Ammon's horn (tissue), 1 donor: Measurements from ENCODE around the gene TMEM132C.
A peak's percentile ranks its signal among the peaks of the same experiment; 100 is the strongest.

Source experiments
- DNase-seq: peaks from one replicate; pipeline ENCODE4 v3.0.0-alpha.2; 2016; ENCODE audit warnings: low spot score

TMEM132C gene

GRCh38 chr12:128418944-128419343 lies 152.0 kb downstream of the TMEM132C start:
- DNase-seq = no peak

DNA sequence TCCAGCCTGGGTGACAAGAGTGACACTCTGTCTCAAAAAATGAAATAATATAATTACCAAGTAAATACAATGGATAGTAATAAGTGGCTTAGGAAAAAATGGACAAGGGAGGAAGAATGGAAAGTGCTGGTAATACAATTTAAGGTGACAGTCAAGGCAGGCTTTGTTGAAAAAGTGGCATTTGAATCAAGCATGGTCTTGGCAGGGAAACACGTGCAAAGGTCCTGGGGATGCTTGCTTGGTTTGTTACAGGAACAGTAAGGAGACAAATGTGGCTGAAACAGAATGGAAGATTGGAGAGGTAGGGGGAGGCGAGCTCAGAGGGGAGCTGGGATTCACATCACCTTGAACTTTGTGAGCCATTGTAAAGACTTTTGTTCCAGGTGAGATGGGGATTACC lies 153.2 kb downstream of the TMEM132C start:
- no peak for DNase-seq

DNA sequence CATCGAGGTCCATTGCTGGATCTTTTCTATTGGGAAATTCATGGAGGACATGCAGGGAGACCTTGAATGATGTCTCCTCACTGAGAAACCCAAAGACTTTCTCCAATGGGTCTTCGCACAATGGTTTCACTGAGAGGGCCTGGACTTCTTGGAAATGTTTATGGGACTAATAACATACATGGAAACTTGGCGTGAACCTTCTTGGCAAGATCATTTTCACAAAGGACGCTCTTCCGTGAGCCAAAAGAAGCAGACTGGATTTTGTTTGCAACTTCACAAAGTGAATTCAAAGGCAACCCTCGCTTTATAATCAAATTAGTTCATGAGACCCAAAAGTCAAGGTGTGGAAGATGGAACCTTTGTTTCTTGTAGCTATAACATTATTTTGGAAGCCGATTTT lies 154.4 kb downstream of the TMEM132C start:
- no peak for DNase-seq

DNA sequence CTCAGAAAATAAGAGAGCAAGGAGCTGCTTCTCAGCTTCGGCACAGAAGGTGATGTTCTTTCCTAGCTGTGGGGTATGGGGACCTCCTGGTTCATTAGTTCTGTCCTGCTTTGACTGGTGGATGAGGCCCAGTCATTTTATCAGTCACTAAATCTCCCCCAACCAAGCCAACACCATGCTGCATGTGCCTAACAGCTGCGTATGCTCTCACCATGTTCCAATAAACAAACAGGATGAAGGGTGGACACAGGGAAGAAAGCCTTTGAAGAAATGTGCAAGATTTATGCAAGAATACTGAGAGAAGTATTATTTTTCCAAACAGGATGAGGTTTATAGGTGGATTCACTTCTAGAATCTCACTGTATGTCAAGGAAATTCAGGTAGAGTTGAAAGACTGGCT lies 156.2 kb downstream of the TMEM132C start:
- DNase-seq = no peak

- no peak for DNase-seq
These were observed 158.0 kb downstream of the TMEM132C start for GRCh38 chr12:128424931-128425431.

DNA sequence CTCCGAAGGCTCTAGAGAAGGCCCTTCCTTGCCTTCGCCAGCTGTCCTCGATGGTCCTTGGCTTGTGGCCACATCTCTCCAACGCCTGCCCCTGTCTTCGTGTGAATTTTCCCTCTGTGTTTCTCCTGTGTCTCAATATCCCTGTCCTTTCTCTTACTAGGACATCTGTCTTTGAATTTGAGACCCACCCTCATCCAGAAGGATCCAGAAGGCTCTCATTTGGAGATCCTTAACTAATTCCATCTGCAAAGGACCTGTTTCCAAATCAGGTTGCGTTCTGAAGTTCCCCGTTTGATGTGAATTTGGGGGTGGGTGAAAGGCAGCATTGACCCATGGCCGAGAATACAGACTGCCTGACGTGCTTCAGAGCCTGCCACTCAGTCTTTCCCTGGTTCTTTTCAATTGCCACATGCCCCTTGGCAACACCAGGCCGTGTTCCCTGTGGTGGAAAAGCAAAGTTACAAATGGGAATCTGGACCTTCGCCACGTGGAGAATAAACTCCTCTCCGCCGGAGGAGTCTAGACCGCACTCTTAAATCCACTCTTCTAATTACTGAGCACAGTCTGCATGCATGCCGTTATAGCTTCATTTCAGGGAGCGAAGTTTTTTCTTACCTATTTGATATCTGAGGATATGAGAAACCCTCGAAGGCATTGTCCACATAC lies 158.8 kb downstream of the TMEM132C start:
- DNase-seq = peak; percentile 47

- no peak for DNase-seq
These were observed 159.5 kb downstream of the TMEM132C start for GRCh38 chr12:128426511-128426910.

- DNase-seq = no peak
These were observed 172.8 kb downstream of the TMEM132C start for GRCh38 chr12:128439796-128440195.

GRCh38 chr12:128442096-128442495 lies 175.1 kb downstream of the TMEM132C start:
- DNase-seq = no peak

GRCh38 chr12:128444598-128444997 lies 177.6 kb downstream of the TMEM132C start:
- DNase-seq = no peak

DNA sequence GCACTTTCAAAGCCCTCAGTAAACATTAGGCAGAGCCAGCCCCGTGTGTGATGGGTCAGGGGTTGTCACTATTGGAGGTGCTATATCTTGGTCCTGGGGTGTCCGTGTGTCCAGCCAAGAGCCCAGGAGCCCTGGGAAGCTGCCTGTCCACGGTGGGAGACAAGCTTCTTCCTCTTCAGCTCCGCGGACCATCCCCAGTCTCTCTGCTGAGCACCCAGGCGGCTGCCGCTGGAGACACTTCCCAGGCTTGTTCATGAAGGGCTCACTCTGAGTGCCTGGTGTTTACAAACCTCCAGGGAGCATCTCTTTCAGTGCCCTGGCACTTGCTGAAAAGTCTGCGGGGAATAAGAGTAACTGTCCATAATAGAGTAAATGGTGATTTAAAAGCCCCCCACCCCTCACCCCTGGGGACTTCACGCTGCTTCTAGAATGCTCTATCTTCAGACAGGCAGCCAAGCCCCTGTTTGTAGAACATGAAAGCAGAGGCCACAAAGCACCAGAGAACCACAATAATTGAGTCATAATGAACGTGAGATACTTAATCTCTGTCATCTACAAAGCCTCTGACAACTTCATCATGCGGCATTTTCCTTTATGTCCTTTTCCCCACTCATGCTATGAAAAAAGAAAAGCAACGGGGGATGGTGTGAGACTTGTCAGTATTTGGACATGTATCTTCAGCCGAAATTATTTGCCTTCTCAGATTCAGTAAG lies 178.6 kb downstream of the TMEM132C start:
- DNase-seq = no peak

- no peak for DNase-seq
These were observed 182.3 kb downstream of the TMEM132C start for GRCh38 chr12:128449146-128449894.

DNA sequence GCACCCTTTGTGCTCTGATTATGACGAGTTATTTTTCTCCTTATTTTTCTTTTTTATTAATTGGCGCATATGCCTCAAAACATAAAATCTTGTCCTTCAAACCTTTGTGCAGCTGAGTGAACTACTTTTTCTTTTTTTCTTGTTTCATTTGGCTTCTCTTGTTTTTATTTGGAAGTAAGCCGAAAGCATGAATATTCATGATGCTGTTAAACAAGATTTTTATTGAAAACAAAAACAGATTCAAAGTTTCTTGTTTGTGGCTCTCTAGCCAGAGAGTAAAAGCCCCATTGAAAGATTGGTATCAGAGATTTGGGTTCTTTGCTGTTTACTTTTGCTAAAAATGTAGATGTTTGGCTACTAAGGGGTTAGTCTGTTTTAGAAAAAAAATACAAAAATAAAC lies 183.8 kb downstream of the TMEM132C start:
- DNase-seq = no peak

DNA sequence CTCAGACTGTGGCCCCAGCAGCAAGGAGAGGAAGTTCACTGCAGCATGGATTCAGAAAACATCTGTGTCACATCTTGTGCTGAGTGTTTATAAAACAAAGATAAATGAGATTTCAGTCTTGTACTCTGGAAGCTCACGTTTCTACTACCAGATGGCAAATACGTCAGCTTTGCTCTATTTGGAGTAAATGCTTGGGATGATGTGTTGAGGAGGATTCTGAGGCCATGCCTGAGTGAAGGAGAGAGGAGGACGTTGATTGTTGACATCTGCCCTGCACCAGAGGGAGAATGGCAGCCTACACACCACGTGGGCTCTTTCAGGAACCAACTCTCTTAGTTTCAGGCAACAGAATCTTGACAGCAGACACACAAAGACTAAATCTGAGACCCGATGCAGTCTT lies 188.9 kb downstream of the TMEM132C start:
- DNase-seq = no peak

DNA sequence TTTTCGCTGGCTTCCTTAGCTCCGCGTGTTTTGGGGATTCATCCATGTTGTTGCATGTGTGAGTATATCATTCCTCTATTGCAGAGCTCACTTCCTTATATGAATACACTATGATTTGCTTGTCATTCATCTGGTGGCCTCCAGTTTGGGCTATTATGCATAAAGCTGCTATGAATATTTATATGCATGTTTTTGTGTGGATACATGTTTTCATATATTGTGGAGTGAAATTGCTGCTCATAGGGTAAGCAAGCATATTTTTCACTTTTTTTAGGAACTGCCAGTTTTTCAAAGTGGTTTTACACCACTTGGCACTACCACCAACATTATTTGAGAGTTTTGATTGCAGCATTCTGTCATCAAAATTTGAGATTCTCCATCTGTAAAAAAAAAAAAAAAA lies 190.0 kb downstream of the TMEM132C start:
- DNase-seq = no peak

DNA sequence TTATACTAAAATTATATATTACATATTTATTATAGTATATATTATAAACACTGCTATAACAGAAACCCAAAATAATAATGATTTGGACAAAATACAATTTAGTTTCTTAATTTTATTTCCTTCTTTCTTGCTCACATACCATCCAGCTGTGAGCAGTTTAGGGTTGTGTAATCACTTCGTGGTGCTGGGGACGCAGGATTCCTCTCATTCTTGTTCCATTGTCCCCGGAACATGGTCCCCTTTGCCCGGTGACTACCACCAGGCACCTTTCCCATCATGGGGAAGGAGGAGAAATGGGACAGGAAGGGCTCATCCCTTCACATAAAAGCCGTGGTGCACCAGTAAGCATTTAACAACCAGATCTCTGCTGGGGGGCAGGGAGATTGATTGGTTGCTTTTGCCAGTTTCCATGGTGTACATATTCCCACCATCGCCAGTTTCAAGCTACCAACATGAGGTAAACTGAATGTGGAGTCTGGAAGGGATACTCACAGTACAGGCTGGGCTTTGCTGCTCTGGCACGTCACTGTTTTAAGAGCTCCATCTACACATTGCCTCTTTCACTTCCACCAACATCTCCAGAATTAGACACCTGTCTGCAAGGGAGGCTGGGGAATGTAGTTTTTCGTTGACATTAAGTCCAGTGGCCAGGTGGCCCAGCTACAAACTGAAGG lies 191.5 kb downstream of the TMEM132C start:
- DNase-seq = no peak

- DNase-seq = no peak
These were observed 192.1 kb downstream of the TMEM132C start for GRCh38 chr12:128459067-128459466.

DNA sequence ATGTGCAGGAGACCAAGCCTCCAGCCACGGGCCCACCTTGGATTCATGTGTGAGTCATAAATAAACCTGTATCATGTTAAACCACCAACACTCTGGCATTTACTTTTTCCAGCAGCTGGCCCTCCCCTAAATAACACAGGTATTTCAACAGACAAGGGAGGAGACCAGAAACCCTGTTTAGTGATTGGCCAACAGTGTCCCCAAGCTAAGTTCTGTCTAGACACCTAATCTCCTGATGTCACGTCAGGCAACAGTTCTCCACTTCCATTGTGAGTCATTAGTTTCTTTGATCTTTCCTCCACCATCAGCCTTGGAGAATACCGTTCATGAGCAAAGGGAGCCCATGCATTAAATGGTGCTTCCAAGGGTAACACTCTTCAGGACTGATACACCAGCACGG lies 196.9 kb downstream of the TMEM132C start:
- no peak for DNase-seq

GRCh38 chr12:128467882-128468281 lies 200.9 kb downstream of the TMEM132C start:
- no peak for DNase-seq

GRCh38 chr12:128468926-128469325 lies 202.0 kb downstream of the TMEM132C start:
- DNase-seq = no peak

- DNase-seq = no peak
These were observed 204.5 kb downstream of the TMEM132C start for GRCh38 chr12:128471491-128471890.

DNA sequence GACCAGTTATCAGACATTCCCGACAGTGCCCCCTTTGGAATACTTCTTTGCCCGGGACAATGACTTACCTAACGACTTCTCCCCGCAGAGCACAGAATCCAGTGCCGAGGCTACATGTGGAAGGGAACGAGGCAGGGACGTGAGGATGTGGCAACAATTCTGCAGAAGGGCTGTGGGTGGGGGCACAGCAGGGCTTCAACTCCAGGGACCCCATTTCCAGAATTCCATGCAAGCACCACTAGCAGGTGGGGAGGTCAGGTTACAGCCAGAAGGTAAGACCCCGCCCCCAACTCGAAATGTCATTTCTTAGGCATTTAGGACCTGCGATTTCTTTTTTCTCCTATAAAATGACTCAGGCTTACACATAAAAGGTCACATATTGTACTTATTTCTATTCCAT lies 207.9 kb downstream of the TMEM132C start:
- no peak for DNase-seq
